Panc1 (cell line): ENCODE data around the gene GPR156.

ENCODE experiments used
- POLR2AphosphoS5 ChIP-seq: IDR thresholded peaks from 2 replicates; pipeline ENCODE4 v1.6.1; 2012; ENCODE audit warnings: mild to moderate bottlenecking, low read depth, low read length, moderate library complexity
- REST ChIP-seq, 2 experiments: IDR thresholded peaks; 2 replicates each; pipeline ENCODE4 v1.6.1; 2011 to 2012; ENCODE audit warnings: low read depth in 2 of 2, control low read depth in 1 of 2, low read length in 1 of 2, mild to moderate bottlenecking in 1 of 2, moderate library complexity in 1 of 2; ENCODE audit not compliant: insufficient read depth in 1 of 2
- SIN3A ChIP-seq: IDR thresholded peaks from 2 replicates; pipeline ENCODE4 v1.6.1; 2012; ENCODE audit warnings: low read depth, mild to moderate bottlenecking, low read length, moderate library complexity, borderline replicate concordance; ENCODE audit not compliant: insufficient read depth
- TCF7L2 ChIP-seq: IDR thresholded peaks from 2 replicates; pipeline ENCODE4 v1.6.1; 2011; ENCODE audit warnings: mild to moderate bottlenecking, low read depth, low read length, inconsistent platforms
- TF ChIP-seq, protein P1 (sequence below): fragments of 450-650 bp; IDR thresholded peaks from 2 replicates; pipeline ENCODE4 v1.5.1; 2017; ENCODE audit warnings: mild to moderate bottlenecking

GRCh38 chr3:120155108-120155507 lies 129.9 kb downstream of the GPR156 start:
- TF ChIP-seq, protein P1, sequence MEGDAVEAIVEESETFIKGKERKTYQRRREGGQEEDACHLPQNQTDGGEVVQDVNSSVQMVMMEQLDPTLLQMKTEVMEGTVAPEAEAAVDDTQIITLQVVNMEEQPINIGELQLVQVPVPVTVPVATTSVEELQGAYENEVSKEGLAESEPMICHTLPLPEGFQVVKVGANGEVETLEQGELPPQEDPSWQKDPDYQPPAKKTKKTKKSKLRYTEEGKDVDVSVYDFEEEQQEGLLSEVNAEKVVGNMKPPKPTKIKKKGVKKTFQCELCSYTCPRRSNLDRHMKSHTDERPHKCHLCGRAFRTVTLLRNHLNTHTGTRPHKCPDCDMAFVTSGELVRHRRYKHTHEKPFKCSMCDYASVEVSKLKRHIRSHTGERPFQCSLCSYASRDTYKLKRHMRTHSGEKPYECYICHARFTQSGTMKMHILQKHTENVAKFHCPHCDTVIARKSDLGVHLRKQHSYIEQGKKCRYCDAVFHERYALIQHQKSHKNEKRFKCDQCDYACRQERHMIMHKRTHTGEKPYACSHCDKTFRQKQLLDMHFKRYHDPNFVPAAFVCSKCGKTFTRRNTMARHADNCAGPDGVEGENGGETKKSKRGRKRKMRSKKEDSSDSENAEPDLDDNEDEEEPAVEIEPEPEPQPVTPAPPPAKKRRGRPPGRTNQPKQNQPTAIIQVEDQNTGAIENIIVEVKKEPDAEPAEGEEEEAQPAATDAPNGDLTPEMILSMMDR: no peak
- TF ChIP-seq POLR2AphosphoS5 (no peak), SIN3A (no peak), REST (IDR thresholded peaks at IDR 0.05; ENCODE audit: insufficient read depth in 1 of 2, low read depth in 2 of 2, low read length in 1 of 2) (no peak), TCF7L2 (no peak)
